ENCODE results near the gene ARHGAP20.

The ARHGAP20 gene

DNA sequence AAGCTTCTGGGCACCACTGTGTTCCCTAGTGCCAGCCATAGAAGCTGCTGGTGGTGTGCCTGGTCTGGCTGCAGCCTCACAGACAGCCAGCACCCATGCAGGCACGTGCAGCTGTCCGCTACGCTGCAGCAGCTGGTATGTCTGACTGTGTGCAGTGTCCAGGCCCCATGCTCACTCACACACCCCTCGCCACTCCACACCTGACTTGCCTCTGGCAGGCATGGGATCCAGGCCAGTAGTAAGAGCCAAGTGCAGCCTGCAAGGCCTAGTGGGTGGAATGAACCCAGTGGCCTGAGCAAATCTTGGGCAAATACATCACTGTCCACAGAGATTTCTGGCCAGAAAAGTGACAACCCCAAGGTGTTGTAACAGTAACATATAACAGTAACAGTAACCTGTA is 111.9 kb downstream of the ARHGAP20 start:
- DNase-seq, result no peak

DNA sequence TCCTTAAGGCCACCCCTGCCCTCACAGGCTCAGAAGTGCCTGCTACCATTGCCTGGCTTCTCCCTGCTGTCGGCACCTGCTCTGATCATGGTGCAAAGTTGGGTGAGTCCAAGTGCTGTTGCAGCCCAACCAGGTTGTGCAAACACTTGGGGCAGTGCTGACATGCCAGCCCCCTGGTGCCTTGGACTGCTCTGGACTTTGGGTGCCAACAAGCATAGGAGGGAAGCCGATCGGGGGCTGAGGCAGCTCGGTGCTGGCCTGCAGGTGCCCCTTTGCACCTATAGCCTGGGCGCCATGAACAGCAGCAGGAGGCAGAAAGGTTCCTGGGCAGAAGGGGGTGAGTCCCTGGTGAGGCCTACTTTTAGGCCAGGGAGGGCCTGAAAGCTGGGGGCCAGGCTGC is 113.0 kb downstream of the ARHGAP20 start:
- DNase-seq, result no peak

DNA sequence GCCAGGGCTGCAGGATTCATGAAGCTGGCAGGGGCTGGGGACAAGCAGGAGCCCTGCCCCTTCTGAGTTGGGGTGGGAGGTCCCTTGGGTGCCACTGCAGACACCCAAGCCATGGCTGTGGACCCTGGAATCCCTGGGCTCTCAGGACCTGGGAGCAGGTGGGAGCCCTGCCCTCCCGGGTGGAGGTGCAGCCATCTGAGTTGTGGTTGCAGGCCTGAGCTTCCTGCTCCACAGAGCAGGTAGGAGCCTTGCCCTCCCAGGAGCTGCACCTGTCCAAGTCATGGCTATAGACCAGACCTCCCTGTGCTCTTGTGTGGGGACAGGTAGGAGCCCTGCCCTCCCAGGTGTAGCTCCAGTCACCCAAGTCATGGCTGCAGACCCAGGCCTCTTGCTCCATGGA is 113.5 kb downstream of the ARHGAP20 start:
- DNase-seq, result no peak

DNA sequence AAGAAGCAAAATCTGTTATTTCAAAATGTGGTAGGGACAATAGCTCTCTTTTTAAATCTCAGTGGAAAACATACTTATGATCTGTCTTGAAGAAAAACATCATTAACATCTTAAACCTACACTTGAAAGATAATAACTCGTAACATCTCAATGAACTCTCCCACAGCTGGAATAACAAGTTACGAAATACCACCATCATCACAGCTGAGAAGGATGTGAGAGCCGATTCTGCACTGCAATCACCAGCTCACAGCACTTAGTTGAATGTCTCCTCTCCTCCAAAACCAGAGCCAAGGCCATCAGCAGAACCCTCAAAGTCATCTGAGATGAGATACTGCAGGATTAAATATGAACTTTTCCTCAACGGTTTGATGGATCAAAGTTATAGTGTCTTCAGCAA is 124.3 kb downstream of the ARHGAP20 start:
- DNase-seq, result no peak

DNA sequence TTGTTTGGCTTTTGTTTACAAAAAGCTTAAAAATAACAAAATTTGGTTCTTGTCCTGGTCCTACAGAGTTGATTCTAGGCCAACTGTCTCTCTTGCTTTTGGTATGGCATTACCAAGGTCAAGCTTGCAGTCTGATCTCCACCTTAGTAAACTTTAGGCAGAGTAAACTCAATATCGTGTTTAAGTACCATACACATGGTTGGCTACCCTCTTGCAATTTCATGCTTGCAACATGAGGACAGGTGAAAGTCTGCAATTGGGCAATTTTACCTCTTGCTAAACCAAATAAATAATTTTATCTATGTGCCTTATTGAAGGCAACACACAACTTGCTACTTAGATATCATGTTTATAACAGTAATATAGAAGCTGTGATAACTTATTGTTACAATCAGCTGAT is 125.1 kb downstream of the ARHGAP20 start:
- no peak for DNase-seq

DNA sequence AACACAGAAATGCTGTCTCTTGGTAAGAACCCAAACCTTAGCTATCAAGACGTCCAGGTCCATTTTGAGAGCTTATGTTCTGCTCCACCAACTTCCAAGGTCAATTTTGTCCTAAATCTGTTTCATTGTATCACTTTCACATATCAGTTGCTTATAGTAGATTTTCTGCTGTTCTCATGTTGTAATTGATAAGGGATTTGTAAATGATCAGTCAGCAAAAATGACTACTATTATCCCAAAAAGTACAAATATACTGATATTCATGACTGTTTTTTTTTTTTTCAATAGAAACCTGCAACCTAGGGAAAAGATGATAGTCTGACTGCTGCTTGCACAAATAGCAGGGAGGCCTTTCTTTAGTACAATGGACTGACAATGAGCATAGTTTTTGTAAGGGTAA is 128.1 kb downstream of the ARHGAP20 start:
- no peak for DNase-seq

DNA sequence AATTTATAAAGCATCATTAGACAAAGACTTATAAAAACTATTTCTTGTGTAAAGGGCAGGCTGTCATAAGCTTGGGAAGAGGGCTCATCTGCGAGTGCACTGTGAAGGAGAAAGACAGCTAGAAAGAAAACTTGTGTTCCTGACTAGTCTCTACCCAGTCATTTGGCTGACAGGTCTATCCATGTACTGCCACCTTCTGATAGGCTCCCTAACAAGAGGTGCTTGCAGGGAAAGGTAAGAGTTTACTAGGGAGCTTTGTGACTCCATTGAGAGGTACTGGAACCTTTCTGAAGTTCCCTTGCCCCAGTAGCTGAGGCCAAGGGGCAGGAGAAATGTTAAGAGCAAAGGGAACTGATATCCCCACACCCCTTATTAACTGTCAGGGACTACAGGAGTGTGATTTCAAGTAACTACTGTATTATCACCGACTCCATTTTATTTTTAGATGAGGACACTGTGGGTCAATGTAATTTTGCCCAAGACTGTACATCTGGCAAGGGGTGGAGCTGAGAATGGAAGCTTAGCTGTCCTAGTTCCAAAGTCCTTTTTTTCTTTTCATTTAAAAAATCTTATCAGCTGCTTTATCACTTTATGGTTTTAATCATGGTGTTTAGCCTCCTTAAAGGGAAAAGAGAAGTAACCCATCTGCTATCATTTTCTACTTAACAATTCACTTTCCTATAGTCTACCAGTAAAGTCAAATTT is 129.4 kb downstream of the ARHGAP20 start:
- no peak for DNase-seq

DNA sequence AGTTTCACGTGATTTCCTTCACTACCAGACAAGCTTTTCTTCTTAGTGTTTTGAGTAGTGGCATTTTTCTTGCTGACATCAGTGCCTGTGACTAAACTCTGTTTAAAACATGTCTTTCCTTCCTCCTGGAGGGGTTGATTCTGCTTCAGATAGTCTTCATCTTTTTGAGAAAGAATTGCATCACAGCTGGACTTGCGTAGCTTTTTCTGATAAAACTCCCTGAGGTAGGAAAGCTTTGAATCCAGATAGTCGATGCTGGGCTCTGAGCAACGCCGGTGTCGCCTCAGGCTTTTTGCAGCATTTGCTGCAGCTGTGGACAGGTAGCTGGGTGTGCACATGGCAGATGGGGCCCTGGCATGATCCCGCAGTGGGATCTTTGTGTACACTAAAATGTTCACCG is 131.7 kb downstream of the ARHGAP20 start:
- DNase-seq, result no peak

DNA sequence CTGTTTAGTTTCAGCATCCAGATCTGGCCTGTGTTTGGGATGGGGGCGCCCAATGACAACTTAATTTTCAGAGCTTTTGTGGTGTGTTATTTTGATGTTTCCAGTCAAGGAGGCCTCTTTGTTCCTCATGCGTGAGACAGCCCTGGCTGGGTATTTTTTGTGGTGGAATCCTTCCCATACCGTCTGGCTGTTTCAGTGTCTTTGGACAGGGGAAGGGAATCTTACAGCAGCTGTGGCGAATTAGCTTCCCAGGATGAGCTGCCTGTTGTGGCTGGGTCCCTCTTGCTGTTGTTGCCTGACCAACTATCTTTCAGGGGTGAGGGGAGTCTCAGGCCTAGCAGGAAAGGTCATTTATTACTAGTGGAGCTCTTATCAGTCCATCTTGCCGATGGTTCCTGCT is 138.8 kb downstream of the ARHGAP20 start:
- no peak for DNase-seq

DNA sequence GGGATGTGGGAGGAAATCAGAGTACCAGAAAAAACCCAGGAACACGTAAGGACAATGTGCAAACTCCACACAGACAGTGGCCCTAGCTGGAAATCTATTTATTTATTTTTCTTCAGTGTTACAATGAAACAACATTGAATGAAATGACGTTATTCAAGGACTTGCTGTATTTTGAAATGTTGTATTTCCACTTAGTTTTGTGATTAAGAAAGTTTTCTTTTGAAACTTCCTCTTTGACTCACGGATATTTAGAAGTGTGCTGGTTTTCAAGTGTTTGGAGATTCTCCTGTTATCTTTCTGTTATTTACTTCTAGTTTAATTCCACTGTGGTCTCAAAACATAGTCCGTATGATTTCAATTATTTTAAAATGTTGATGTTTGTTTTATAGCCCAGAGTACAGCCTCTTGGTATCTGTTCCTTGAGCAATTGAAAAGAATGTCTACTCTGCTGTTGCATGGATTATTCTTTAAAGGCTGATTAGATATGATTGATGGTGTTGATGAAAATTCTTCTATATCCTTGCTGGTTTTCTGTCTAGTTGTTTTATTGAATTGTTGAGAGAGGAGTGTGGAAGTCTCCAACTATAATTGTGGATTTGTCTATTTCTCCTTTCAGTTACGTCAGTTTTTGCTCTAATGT is 141.0 kb downstream of the ARHGAP20 start:
- DNase-seq, result no peak

DNA sequence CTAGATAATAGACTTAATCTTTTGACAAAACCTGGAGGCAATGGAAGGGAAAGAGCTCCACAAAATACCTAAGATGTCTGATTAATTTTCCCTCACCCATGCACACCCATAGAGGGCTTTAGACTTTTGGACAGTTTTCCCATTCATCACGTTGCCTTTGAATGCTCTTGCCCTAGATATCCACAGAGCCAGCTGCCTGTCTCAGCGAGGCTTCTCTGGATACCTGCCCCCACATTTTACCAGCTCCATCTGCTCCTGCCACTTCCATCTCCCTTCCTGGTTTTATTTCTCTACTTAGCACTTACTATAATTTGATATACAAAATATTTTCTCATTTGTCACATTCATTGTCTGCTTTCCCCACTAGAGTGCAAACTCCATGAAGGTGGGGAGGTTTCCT is 145.7 kb downstream of the ARHGAP20 start:
- no peak for DNase-seq

DNA sequence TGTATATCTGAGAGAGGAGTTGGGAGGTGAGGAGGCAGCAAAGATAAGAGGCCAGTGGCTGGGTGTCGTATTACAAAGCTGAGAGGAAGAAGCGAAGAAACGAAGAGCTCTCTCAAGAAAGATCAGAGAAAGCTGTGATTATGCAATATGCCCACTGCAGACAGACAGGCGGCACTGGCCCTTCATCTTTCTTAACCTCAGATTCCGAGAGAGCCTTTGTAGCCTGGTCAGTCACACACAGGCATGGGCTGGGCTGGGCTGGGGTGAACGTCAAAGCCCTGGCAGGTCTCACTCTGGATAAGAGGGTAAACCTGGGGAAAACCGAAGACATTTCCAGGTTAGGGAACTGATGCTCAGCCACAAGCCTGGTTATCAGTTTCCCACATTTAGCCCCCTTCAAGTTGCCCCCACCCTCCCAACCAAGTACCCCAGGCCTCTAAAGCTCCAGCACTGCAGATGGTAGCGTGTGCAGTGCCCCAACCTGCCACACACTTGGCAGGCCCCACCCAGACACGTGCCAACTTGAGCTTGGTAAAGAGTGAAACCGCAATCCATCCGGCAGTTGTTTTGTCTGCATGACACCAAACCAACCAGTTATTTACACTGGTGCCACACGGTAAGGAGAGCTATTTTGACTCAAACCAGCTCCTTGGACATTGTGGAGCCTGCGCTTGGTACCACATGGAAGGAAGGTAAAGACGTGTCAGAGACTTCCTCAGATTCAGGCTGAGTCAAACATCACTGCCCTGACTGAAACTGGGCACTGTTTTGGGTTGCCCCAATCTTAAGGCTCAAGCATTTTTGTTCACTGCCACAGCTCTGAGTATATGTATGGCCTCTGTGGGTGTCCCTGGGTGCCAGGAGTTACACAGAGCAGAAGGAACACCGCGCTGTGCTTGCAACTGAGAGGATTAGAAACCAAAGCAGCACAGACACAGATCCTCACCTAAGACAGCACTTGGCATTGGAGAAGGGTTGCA is 146.6 kb downstream of the ARHGAP20 start:
- DNase-seq, result no peak

DNA sequence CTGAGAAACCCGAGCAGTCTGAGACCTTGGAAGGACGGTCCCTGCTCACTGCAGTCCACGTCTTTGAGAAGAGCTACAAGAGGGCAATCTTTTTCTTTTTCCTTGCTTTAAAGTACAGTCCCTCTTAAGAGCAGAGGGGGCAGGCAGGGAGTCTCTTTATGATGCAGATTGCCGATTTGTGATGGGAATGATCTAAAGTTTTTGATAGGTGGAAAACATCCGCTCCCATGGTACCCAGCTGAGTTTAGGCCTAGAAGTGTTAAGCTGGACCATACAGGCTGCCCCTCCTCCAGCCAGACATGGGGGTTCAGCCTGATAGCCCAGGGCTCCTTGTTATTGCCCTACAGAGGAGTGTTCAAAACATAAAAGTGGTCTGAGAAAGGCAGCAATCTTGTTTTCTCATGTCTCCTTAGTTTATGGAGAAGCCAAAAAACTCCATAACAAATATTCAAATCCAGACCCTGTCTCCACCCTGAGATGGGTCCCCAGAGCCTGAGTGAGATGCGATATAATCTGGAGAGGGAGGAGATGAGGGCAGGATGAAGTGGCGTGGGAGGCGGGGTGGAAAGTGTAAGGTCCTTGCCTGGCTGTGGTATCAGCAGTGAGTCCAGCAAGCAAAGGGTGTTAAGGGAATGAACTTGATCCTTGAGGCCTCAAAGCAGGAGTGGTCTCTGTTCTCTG is 147.4 kb downstream of the ARHGAP20 start:
- no peak for DNase-seq

DNA sequence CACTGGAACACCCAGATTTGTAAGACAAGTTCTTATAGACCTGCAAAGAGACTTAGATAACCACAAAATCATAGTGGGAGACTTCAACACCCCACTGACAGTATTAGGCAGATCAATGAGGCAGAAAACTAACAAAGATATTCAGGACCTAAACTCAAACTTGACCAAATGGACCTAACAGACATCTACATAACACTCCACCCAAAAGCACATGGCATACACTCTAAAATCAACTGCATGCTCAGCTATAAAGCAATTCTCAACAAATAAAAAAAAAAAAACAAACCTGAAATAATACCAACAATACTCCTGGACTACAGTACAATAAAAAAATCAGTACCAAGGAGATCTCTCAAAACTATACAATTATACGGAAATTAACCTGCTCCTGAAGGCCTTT is 167.5 kb downstream of the ARHGAP20 start:
- no peak for DNase-seq

DNA sequence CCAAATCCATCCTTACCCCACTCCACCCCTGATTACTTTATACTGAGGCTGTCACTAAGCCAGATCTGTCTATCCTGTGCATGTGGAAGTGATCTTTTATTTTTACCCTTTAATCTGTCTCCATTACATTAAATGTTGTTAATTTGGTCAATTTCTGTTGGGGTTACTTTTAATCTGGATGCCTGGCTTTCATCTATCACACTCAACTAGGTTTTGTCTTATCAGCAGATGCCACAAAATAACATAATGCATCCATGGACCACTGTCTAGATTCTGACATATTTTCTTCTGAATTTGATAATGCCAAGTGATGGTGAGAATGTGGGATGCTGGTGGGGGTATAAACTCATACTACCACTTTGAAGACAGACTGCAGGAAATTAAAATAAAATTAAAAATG is 174.1 kb downstream of the ARHGAP20 start:
- no peak for DNase-seq

DNA sequence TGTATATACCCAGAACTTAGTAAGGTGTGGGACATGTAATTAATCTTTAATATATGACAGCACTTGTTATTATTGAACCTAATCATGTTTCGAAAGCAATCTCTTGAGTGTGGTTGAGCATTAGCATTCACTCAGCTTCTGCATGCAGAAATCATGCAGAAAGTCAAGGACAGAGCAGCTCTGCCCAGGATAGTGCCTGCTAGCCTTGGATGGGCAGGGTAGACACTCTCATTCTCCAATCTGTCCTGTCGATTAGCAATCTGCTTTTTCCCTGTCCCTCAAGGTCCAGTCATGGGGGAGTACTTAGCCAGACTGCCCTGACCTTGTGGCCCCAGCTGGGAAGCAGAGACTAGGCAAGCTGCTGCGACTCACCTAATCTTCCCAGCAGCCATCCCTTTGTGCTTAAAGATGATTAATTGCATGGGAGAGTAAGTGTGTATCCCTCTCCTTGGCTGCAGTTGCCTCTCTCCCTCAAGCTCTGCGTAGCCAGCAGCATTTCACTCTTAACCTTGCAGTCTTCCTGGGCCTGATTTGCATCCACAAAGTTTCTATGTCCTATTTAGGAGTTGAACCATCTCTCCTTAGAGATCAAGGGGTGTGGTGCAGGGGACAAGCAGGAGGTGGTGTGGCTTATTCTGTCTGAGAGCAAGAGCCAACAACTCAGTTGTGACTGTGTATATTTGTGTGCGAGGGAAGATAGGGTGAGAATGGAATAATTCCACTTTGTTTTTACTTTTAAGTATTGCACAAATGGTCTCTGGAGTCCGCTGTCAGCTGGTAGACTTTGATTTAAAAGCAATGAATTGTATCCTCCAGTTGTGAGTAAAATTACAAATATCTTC is 181.1 kb downstream of the ARHGAP20 start:
- no peak for DNase-seq

DNA sequence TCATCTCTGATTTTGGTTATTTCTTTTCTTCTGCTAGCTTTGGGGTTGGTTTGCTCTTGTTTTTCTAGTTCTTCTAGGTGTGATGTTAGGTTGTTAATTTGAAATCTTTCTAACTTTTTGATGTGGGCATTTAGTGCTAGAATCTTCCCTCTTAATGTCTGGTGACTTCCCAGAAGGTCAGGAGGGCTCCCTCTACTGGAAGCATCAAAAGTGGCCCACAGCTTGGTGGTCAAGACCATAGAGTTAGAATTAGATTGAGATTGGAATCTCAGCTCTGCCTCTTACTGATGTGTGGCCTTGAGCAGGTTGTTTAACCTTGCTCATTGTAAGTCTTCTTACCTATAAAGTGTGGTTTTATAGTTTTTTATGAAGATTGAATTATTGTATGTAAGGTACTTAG is 183.2 kb downstream of the ARHGAP20 start:
- no peak for DNase-seq

DNA sequence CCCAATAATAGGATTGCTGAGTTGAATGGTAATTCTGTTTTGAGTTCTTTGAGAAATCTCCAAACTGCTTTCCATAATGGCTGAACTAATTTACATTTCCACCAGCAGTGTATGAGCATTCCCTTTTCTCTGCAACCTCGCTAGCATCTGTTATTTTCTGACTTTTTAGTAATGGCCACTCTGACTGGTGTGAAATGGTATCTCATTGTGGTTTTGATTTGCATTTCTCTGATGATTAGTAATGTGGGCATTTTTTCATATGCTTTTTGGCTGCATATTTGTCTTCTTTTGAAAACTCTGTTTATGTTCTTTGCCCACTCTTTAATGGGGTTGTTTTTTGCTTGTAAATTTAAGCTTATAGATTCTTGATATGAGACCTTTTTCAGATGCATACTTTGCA is 185.1 kb downstream of the ARHGAP20 start:
- DNase-seq, result no peak

Measured in stimulated activated CD4-positive, alpha-beta T cell treated with anti-CD3 and anti-CD28 coated beads, Interleukin-4, amount 100 ng/mL, for 4 hours (primary cell).